UCSD-AML1 (cell line): ENCODE measurements around the gene TSSK3.

Source experiments
- DNase-seq: peaks from one replicate; lab custom pipeline; 2025; ENCODE audit not compliant: unreplicated experiment; lab: John Stamatoyannopoulos, UW

TSSK3 gene, protein sequence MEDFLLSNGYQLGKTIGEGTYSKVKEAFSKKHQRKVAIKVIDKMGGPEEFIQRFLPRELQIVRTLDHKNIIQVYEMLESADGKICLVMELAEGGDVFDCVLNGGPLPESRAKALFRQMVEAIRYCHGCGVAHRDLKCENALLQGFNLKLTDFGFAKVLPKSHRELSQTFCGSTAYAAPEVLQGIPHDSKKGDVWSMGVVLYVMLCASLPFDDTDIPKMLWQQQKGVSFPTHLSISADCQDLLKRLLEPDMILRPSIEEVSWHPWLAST

DNA sequence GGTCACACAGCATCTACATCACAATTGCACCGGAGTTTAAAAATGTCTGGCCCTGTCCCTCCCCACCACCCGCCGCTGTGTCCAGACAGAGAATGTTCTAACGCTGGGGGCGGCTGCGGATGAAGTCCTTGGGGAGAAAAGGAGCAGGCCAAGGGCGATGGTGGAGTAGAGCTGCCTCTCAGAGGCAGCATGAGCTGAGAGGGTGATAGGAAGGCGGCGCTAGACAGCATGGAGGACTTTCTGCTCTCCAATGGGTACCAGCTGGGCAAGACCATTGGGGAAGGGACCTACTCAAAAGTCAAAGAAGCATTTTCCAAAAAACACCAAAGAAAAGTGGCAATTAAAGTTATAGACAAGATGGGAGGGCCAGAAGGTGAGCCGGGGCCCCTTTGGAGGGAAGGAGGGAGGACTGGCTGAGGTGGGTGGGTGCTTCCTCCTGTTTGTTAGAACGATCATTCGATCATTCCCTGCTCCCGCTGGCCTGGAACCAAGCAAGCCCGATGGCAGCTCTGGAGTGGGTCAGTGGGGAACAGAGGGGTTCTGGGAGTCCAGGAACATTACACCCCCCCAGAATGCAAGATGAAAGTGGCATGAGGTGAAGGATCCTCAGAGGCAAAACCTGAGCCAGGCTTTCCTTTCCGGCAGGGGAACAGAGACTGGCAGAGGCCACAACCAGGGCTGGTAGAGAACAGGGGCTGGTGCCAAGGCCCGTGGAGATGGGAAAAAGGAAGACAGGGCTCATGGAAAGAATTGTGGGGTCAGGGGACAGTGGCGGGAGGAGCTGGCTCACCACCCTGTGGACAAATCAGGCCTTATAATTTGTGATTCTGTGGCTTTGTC is at the start of gene TSSK3, which contains the start of gene FAM229A:
Gene TSSK3 (plus strand): TSS at position 66 of the 840 bp plus-strand sequence. CDS start 163 bp downstream, at position 229.
Gene FAM229A (minus strand): TSS at position 12 of the 840 bp plus-strand sequence. CDS start 394 bp downstream, outside the sequence.
- no peak for DNase-seq

DNA sequence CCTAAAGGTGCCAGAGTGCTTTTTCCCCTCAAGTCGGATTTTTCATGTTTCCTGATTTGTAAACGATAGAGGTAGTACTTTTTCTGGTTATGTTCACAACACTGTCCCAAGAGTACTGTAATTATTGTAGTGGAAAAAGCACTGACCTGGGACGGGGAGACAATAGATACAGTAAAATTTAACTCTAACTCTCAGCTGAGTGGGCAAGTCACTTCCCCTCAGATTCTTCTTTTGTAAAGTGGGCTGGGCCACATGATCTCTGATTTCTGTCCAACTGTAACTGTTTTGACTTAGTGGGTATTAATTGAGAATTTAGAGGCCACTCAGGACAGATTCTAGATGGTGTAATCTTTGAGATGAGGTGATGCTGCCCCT is 45.4 kb upstream of the TSSK3 start:
- no peak for DNase-seq

DNA sequence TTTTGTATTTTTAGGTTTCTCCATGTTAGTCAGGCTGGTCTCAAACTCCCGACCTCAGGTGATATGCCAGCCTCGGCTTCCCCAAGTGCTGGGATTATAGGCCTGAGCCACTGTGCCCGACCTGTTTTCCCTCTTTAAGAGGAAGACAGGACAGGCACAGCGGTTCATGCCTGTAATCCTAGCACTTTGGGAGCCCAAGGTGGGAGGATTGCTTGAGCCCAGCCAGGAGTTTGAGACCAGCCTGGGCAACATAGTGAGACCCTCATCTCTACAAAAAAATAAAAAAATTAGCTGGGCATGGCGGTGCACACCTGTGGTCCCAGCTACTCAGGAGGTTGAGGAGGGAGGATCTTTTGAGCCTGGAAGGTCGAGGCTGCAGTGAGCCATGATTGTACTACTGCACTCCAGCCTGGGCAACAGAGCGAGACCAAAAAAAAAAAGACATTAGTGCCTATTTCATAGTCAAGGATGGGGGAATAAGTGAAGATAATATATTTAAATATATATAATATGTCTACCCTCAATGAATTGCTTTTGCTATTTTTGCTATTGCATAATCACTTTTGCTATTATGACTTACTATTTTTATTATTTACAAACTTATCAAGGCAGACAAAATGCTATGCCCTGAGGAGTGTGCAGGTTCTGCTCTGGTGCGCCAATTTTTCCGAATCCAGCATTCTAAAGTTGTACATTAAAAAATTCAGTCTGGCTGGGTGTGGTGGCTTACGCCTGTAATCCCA is 44.0 kb upstream of the TSSK3 start:
- no peak for DNase-seq

DNA sequence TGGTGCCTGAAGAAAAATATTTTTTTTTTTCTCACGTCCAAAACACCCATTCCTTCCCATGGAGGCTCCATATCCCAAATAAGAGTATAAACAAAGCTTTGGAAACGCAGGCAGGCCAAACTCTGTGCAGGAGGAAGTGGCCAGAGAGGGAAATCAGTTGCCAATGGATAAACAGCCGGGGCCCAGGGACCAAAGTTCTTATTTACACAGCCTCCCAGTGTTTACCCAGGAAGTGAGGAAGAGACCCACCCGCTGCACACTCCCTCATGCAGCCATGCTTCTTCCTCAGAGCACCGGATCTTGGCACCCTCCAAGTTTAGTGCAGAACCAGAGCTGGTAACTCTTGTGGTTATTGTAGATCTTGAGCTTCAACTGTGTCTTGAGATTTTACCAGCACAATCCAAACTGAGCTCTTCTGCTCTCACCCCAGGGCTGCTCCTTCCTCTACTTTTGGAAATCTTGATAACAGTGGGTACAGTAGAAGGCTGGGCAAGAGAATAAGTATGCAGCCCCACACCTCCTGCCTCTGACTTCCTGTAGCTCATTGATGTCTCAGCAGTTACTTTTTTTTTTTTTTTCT is 40.5 kb upstream of the TSSK3 start:
- DNase-seq: peak; percentile 27

DNA sequence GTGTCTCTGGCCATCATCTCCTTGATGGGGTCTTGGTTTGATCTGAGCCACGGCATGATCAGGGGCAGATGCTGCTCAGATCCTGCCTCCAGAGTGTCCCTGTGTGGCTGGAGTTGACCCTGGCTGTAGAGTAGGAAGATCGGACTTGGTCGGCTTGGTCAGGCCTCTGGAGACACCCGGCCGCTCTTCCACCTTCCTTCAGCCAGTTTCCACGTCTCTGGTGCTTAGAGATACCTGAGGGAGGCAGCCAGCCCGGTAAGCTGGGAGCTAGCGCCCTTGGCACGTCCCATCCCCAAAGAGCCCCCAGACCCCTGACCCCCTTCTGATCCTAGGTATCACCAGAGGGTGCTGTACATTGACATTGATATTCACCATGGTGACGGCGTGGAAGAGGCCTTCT is 35.1 kb upstream of the TSSK3 start:
- no peak for DNase-seq

DNA sequence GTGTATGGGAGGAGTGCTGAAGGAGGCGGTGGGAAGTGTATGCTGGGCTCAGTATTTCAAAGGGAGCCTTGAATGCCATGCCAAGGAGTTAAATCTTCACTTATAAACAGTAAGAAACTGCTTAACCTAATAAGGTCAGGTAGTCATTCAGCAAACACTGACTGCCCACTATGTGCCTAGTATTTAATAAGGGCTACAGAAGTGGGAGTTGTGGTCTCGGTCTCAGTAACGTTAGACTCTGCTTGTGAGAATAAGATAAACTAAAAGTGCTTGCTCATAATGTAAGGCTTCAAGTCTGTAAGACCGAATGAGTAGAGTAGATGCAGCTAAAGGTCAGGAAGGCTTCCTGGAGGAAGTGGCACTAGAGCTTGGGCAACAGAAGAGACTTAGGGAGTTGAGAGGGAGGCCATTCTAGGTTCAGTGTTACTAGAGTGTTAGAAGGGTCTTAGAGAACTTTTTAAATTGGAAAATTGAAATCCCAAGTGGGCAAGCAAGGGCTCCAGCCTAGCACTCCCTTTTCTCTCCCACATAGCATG is 32.3 kb upstream of the TSSK3 start:
- DNase-seq: no peak

DNA sequence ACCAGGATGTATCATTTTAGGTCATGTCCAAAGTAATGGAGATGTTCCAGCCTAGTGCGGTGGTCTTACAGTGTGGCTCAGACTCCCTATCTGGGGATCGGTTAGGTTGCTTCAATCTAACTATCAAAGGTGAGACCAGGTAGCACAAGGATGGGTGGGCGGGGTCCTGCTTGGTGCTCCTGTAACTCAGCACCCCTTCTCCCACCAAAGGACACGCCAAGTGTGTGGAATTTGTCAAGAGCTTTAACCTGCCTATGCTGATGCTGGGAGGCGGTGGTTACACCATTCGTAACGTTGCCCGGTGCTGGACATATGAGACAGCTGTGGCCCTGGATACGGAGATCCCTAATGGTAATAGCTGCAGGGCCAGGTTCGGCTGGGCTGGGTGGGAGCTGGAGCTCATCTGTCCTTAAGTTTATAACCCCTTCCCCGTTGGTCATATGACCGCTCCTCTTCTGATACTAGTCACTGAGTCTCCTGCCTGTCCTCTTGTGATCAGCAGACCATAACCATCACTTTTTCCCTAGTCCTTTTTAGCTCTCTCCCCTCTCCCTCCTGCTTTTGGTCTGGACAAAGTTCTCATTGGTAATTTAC is 31.7 kb upstream of the TSSK3 start:
- no peak for DNase-seq

DNA sequence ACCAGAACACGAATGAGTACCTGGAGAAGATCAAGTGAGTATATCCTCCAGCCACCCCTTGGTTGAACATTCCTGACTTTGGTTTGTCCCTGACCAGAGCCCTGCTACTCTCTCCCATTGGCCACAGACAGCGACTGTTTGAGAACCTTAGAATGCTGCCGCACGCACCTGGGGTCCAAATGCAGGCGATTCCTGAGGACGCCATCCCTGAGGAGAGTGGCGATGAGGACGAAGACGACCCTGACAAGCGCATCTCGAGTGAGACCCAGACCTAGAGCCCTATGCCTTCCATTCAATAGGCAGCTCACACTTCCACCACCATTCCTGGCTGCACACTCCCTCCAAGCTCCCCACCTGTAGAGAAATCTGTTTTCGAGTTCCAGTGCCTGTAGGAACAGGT is 30.8 kb upstream of the TSSK3 start:
- DNase-seq: no peak

DNA sequence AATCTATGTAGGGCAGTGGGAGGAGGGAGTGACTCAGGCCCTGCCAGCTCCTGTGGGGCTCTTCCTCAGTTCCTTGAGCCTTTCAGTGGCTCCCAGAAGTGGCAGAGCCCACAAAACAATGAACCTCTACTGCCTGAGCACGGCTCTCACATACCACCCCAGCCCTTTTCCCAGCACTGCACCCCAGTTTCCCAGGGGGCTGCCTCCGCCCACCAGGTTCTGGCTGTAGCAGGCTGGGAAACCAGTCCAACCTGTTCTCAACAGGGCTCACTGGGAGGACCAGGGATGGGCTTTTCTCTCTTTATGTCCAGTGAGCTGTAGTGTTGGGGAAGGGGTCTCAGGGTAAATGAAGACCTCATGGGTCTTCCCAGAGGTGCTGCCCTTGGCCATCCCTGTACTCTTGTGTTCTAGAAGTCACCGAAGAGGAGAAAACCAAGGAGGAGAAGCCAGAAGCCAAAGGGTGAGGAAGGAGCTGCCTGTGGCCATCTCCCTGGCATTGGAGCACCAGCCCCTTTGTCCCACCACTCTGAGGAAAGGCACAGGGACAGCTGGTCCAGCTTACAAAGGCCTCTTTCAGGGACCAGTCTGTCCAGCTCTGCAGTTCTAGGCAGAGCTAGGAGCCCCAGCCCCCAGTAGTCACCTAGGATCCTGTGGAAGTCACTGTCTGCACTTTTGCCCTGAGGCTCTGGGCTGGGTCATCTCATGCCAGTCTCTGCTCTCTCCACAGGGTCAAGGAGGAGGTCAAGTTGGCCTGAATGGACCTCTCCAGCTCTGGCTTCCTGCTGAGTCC is 29.9 kb upstream of the TSSK3 start:
- DNase-seq: no peak

DNA sequence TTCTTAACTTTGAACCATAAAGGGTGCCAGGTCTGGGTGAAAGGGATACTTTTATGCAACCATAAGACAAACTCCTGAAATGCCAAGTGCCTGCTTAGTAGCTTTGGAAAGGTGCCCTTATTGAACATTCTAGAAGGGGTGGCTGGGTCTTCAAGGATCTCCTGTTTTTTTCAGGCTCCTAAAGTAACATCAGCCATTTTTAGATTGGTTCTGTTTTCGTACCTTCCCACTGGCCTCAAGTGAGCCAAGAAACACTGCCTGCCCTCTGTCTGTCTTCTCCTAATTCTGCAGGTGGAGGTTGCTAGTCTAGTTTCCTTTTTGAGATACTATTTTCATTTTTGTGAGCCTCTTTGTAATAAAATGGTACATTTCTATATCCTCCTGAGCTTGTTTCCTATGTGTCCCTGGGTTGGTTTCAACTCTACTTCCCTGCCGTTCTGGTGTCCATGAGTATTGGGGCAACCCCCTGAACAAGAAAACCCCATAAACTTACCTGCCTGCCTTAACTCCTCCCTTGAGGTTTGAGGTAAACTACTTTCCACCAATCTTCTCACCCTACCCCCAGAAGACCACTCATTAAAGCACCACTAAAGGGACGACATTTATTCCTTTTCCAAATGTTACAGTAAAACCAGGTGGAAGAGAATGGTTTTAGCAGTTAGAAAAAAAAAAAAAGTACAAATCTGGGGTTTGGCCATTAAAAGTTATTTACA is 28.9 kb upstream of the TSSK3 start:
- no peak for DNase-seq

DNA sequence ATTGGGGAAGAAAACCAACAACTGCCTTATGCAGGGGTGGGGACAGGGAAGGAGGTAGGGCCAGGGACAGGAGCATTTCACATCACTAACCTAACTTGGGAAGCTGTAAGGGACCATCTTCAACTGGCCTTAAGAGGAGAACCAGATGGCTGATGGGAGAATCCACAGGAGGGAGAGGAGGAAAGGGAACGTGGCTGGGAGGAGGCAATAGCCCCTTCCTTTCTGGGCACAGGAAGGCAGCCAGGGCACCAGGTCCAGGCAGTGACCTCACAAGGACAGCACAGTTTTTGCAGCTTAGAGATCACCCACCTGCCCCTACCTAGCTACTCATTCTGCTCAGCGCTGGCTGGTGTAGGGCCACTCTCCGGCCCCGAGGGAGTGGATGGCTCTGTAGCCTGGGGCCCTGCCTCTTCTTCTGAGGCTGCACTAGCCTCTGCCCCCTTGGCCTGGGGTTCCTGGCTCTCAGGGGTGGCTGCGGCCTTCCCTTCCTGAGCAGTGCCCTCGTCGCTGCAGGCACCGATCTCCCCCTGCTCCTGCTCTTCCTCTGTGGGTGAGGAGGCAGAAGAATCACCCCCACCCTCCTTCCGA is 28.0 kb upstream of the TSSK3 start:
- no peak for DNase-seq

DNA sequence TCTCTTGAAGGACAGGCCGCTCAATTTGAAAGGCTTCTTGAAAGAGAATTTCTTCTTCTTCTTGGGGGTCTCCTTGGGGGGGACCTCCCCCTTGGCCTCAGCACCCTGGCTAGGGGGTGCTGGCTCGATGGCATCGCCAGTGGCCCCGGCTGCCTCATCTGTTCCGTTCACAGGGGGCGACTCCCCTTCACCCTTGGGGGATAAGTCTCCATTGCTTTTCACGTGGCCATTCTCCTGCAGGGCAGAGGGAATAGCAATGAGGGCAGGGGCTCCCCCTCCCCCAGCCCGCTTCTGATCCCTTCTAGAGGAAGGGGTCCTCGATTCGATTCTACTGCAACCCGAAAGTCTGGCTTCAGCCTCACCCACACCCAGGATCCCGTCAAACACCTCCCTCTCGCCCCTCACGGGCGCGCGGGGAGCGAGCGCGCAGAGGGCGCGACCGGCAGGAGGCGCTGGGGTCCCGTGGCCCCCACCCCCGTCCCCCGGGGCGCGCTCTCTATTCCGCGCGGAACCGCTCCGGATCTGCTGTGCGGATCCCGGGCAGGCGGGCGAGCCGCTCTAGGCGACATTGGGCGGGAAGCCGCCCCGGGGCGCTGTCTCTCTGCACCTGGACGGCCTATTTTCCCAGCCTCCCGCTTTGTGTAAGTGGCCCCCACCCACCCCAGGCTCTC is 27.3 kb upstream of the TSSK3 start:
- DNase-seq: peak; percentile 71

DNA sequence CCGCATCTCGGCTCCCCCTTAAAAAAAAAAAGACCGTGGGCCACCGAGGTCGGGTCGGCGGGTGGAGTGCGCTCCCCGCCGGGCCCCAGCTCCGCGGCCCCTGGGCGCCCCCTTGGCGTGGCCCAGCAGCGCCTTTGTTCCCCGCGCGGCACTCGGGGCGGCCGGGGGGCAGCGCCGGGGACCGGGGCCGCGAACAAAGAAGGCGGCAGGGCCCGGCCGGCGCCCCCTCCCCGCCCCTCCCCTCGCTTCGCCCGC is 26.9 kb upstream of the TSSK3 start:
- DNase-seq: no peak

DNA sequence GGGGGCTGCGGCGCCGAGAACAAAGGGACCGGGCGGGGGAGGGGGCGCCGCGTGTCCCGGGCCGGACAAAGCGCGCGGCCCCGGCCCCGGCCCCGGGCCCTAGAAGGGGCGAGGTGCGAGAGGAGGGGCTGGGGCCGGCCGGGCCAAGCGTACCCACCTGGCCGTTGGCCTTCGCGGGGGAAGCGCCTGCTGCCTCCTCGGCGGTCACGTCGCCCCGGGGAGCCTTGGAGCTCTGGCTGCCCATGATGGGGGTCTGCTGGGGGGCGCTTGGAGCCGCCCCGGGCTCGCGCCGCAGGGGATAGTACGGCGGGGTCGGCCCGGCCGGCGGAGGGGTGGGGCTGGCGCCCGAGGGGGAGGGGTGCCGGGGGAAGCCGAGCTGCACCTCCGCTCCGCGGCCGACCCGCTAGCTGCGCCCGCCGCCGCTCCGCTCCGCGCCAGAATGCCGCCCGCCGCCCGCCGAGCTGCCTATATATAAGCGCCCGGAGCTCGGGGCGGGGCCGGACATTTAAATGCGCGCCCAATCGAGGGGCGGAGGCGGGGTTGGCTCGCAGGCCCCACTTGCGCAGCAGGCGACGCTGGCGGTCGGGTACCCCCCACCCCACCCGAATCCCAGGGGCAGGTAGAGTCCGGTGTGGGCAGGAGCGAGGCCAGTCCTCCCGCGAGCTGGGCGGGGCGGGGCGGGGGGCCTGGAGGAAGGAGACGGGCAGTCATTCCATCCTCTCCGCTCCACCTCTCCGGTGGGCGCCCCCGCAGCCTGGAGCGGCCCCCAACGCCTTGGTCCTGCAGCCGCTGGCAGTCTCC is 26.3 kb upstream of the TSSK3 start, which contains the start of gene MARCKSL1:
Gene MARCKSL1 (minus strand): TSS at position 444 of the 801 bp plus-strand sequence. CDS start 200 bp downstream, at position 244.
- DNase-seq: peak; percentile 78

DNA sequence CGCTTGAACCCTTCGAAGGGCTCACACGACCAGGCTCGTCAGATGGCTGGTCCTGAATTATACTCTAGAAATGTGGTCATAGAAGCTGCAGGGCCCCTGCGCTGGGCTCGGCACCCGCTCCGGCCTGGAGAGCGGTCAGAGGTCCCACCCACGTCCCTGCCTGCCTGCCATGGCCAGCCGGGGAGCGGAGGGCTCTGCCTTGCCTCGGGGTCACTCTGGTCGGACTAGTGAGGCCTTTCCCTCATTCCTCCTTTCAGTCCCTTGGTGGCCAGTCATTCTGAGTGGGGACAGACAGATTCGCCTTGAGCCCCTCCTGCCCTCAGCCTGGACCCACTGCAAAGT is 25.8 kb upstream of the TSSK3 start:
- DNase-seq: no peak

DNA sequence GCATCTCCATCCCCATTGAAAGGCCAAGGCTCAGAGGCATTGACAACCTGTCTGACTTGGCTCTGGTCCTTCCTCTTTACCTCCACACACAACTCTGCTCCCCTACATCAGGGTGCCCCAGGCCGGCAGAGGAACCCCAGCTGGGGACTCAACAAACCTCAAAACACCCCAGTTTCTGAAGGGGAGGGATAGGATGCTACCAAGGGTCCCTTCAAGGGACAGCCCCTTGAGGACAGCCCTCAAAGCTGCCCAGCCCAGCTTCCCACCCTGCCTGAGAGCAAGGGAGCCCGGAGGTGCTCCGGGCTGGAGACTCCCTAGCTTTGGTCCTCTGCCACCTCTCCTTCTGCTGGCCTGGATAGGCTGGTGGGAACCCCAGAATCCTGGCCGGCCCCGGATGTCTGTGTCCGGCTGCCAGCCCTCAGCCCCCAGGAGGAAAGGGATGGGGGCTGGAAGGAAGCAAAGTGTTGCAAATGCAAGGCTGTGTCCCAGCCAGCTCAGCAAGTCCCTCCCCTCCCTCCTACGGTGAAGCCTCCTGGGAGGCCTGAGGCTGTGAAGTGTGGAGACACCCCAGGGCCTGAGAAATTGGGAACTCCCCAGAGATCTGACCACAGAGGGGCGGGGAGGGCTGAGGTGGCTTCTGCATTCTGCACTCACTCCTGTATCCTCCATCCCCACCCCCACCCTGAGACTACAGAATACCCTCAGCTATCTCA is 25.2 kb upstream of the TSSK3 start:
- DNase-seq: peak; percentile 64
